ENCODE results near the gene KDF1. TPM values are rescaled to one million over a fixed set of nuclear protein-coding genes. Genes with fewer than 3 reads are reported as not detected.

Gene KDF1
- total and polyA plus RNA-seq, 2 of the 13 experiments (the other 11 are each of a cell fraction or from before 2014, with no cell fraction given): 1.9 to 4.9 TPM

GRCh38 chr1:26913754-26914619 lies 46.3 kb downstream of the KDF1 start, which contains the start of gene NR0B2 (continued):
- peak; percentile 49; the same call in 1 of the 2 replicates for TF ChIP-seq HBP1 (CRISPR knock-in tag; IDR thresholded peaks at IDR 0.05; ENCODE audit: low read depth)
- peak; percentile 19; the same call in 1 of the 2 replicates for TF ChIP-seq SIN3A (IDR thresholded peaks at IDR 0.05; ENCODE audit: borderline replicate concordance, low read depth, low read length)
- TF ChIP-seq ZNF569 (CRISPR knock-in tag; IDR thresholded peaks at IDR 0.05; ENCODE audit: borderline replicate concordance): peak; percentile 71; the same call in 1 of the 2 replicates
- no peak for TF ChIP-seq EZH2 (conservative IDR thresholded peaks at IDR 0.05; ENCODE audit: low read depth, low read length)
- TF ChIP-seq KLF9 (CRISPR knock-in tag; IDR thresholded peaks at IDR 0.05; ENCODE audit: low read depth): no peak; the same call in 1 of the 2 replicates
- peak; percentile 95 for TF ChIP-seq JUN (CRISPR knock-in tag; IDR thresholded peaks at IDR 0.05)
- TF ChIP-seq ZNF180 (CRISPR knock-in tag; IDR thresholded peaks at IDR 0.05; ENCODE audit: borderline replicate concordance, low read depth): 0 out of 2 replicates have a peak, but pooled peaks have one; percentile 25
- 0 out of 2 replicates have a peak, but pooled peaks have one; percentile 37 for TF ChIP-seq BHLHE40 (IDR thresholded peaks at IDR 0.05; ENCODE audit: low read length)
- TF ChIP-seq SMAD1 (CRISPR knock-in tag; IDR thresholded peaks at IDR 0.05; ENCODE audit: borderline replicate concordance, low read depth): 0 out of 2 replicates have a peak, but pooled peaks have one; percentile 15
- TF ChIP-seq NR0B2 (CRISPR knock-in tag; IDR thresholded peaks at IDR 0.05): peak; percentile 54; the same call in 1 of the 2 replicates
- peak; percentile 100 for TF ChIP-seq HIC2 (CRISPR knock-in tag; IDR thresholded peaks at IDR 0.05; ENCODE audit: low read depth)
- peak; percentile 89 for TF ChIP-seq ELF1 (CRISPR knock-in tag; IDR thresholded peaks at IDR 0.05)
- no peak for TF ChIP-seq CENPX (CRISPR knock-in tag; IDR thresholded peaks at IDR 0.05)
- TF ChIP-seq HDAC1 (CRISPR knock-in tag; IDR thresholded peaks at IDR 0.05): peak; percentile 90
- 0 out of 2 replicates have a peak, but pooled peaks have one; percentile 26 for TF ChIP-seq ZNF512B (CRISPR knock-in tag; IDR thresholded peaks at IDR 0.05; ENCODE audit: borderline replicate concordance)
- TF ChIP-seq BORCS8-MEF2B (CRISPR knock-in tag; IDR thresholded peaks at IDR 0.05): no peak; the same call in 1 of the 2 replicates
- TF ChIP-seq ZNF101 (CRISPR knock-in tag; IDR thresholded peaks at IDR 0.05; ENCODE audit: borderline replicate concordance, low read depth): peak; percentile 92
- peak; percentile 38; the same call in 1 of the 2 replicates for TF ChIP-seq ZNF441 (CRISPR knock-in tag; IDR thresholded peaks at IDR 0.05; ENCODE audit: borderline replicate concordance)
- TF ChIP-seq ZNF367 (CRISPR knock-in tag; IDR thresholded peaks at IDR 0.05; ENCODE audit: borderline replicate concordance): peak; percentile 45; the same call in 1 of the 2 replicates
- TF ChIP-seq ZBTB3 (CRISPR knock-in tag; IDR thresholded peaks at IDR 0.05; ENCODE audit: borderline replicate concordance, low read depth): peak; percentile 93
